ENCODE results near the gene ARHGAP6. TPM values are rescaled to one million over a fixed set of nuclear protein-coding genes. Genes with fewer than 3 reads are reported as not detected.

ARHGAP6 gene
- total and polyA plus RNA-seq, 2 of the 13 experiments (the other 11 are each of a cell fraction or from before 2014, with no cell fraction given): 0.11 TPM; not detected in 1

DNA sequence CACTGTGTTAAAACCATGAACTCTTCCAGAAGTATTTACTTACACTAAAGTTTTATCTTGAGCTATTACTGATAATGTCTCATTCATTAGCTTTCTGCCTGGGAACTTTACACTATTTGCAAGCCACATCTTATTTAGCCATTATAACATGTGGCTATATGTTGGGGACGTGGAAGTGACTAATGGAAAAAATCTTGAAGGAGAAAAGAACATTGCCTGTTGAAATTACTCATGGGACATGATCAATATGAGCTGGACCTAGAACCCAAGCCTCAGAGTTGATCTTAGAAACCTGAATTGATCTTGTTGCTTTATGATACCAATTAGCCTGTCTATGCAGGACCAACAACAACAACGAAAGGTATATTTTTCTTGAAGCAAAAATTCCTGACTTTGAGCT is 22.5 kb upstream of the ARHGAP6 start (continued):
- TF ChIP-seq, protein P1, sequence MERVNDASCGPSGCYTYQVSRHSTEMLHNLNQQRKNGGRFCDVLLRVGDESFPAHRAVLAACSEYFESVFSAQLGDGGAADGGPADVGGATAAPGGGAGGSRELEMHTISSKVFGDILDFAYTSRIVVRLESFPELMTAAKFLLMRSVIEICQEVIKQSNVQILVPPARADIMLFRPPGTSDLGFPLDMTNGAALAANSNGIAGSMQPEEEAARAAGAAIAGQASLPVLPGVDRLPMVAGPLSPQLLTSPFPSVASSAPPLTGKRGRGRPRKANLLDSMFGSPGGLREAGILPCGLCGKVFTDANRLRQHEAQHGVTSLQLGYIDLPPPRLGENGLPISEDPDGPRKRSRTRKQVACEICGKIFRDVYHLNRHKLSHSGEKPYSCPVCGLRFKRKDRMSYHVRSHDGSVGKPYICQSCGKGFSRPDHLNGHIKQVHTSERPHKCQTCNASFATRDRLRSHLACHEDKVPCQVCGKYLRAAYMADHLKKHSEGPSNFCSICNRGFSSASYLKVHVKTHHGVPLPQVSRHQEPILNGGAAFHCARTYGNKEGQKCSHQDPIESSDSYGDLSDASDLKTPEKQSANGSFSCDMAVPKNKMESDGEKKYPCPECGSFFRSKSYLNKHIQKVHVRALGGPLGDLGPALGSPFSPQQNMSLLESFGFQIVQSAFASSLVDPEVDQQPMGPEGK (CRISPR knock-in tag; IDR thresholded peaks at IDR 0.05): no peak
- no peak for TF ChIP-seq NR3C1 (CRISPR knock-in tag; IDR thresholded peaks at IDR 0.05)
- TF ChIP-seq, protein P2, sequence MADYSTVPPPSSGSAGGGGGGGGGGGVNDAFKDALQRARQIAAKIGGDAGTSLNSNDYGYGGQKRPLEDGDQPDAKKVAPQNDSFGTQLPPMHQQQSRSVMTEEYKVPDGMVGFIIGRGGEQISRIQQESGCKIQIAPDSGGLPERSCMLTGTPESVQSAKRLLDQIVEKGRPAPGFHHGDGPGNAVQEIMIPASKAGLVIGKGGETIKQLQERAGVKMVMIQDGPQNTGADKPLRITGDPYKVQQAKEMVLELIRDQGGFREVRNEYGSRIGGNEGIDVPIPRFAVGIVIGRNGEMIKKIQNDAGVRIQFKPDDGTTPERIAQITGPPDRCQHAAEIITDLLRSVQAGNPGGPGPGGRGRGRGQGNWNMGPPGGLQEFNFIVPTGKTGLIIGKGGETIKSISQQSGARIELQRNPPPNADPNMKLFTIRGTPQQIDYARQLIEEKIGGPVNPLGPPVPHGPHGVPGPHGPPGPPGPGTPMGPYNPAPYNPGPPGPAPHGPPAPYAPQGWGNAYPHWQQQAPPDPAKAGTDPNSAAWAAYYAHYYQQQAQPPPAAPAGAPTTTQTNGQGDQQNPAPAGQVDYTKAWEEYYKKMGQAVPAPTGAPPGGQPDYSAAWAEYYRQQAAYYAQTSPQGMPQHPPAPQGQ (CRISPR knock-in tag; IDR thresholded peaks at IDR 0.05; ENCODE audit: borderline replicate concordance): no peak
- TF ChIP-seq ZC3H13 (CRISPR knock-in tag; IDR thresholded peaks at IDR 0.05): no peak
- TF ChIP-seq MAZ (IDR thresholded peaks at IDR 0.05; ENCODE audit: borderline replicate concordance, low read depth, low read length): no peak
- TF ChIP-seq MAZ (CRISPR knock-in tag; IDR thresholded peaks at IDR 0.05; ENCODE audit: low read depth): no peak
- no peak for TF ChIP-seq FOXP1 (IDR thresholded peaks at IDR 0.05)
- TF ChIP-seq FOXP1 (CRISPR knock-in tag; IDR thresholded peaks at IDR 0.05): no peak

DNA sequence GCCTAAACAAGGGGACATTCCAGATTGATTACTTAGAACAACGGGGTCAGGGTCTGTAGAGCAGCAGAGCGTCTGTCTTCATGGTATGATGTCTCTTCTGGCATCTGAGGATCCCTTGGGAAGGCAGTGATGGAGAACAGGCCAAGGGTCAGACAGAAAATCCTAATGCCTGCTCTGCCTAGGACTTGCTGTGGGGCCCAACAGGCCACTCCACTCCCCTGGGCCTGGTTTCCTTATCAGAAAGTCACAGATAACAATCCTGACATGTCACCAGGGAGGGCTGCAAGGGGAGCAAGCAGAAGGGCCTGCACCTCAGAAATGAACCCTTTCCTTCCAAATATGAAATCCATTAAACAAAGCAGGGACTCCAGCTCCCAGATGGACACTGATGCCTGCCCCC is 21.4 kb upstream of the ARHGAP6 start:
- no TSS peak for BruUV-seq (replicated peaks)
- intact Hi-C loops (cut with micrococcal nuclease; ENCODE audit: unreplicated experiment) (no loop called here), in situ Hi-C loops (cut with HindIII; ENCODE audit: extremely low pct_ligation_motif_present, low pct_unique_long_range_greater_than_20kb) (no loop called here)
- Histone ChIP-seq H3K4me2 (ENCODE audit: low read depth, low read length) (no peak overlapping the region), H4K20me1 (ENCODE audit: insufficient read depth, low read length) (no peaks in the 10 kb centered on the region), H3K27ac (ENCODE audit: extremely low read length, insufficient read depth, low read length) (no peak overlapping the region), H3K27me3 (ENCODE audit: control insufficient read depth in 1 of 2, insufficient read depth in 2 of 2, low read length in 2 of 2) (no peaks in the 10 kb centered on the region), H3K4me1 (ENCODE audit: insufficient read depth, low read length) (no peaks in the 10 kb centered on the region), H3K9me3 (ENCODE audit: low read length) (no peaks in the 10 kb centered on the region), H3K79me2 (ENCODE audit: insufficient read depth, low read length) (no peaks in the 10 kb centered on the region), H3K9ac (ENCODE audit: insufficient read depth, low read depth, low read length) (no peak overlapping the region), H3K36me3 (replicated peaks in 1 of 2; ENCODE audit: control insufficient read depth in 1 of 2, insufficient read depth in 2 of 2, low read length in 2 of 2) (no peaks in the 10 kb centered on the region), H2AFZ (ENCODE audit: low read length) (no peak overlapping the region), H3K4me3 (replicated peaks in 1 of 3; ENCODE audit: insufficient read depth in 1 of 3, low read depth in 2 of 3, low read length in 3 of 3) (no peak overlapping the region)
- CTCF ChIA-PET (ENCODE audit: low intra/inter-chr PET ratio, low total read pairs): no interaction called here
- FAIRE-seq (no peak), DNase-seq (ENCODE audit: low spot score) (no peak), ATAC-seq (no peak)
- POLR2A ChIA-PET: no interaction called here
- WGBS (ENCODE audit: low lambda C conversion rate): 0% methylated on average over 2 of the region's 2 CpGs
- no peak for TF ChIP-seq ZNF720 (CRISPR knock-in tag; IDR thresholded peaks at IDR 0.05)
- no peak for TF ChIP-seq ZNF562 (CRISPR knock-in tag; IDR thresholded peaks at IDR 0.05; ENCODE audit: borderline replicate concordance)
- TF ChIP-seq ZBTB7A (CRISPR knock-in tag; IDR thresholded peaks at IDR 0.05): no peak
- TF ChIP-seq, protein P3, sequence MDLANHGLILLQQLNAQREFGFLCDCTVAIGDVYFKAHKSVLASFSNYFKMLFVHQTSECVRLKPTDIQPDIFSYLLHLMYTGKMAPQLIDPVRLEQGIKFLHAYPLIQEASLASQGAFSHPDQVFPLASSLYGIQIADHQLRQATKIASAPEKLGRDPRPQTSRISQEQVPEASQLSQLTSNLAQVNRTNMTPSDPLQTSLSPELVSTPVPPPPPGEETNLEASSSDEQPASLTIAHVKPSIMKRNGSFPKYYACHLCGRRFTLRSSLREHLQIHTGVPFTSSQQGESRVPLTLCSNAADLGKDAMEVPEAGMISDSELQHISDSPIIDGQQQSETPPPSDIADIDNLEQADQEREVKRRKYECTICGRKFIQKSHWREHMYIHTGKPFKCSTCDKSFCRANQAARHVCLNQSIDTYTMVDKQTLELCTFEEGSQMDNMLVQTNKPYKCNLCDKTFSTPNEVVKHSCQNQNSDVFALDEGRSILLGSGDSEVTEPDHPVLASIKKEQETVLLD (CRISPR knock-in tag; IDR thresholded peaks at IDR 0.05; ENCODE audit: low read depth): no peak
- TF ChIP-seq, protein P4, sequence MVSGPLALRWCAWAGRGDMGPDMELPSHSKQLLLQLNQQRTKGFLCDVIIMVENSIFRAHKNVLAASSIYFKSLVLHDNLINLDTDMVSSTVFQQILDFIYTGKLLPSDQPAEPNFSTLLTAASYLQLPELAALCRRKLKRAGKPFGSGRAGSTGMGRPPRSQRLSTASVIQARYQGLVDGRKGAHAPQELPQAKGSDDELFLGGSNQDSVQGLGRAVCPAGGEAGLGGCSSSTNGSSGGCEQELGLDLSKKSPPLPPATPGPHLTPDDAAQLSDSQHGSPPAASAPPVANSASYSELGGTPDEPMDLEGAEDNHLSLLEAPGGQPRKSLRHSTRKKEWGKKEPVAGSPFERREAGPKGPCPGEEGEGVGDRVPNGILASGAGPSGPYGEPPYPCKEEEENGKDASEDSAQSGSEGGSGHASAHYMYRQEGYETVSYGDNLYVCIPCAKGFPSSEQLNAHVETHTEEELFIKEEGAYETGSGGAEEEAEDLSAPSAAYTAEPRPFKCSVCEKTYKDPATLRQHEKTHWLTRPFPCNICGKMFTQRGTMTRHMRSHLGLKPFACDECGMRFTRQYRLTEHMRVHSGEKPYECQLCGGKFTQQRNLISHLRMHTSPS (CRISPR knock-in tag; IDR thresholded peaks at IDR 0.05; ENCODE audit: low read depth): no peak
- no peak for TF ChIP-seq SPEN (CRISPR knock-in tag; IDR thresholded peaks at IDR 0.05; ENCODE audit: low read depth)
- TF ChIP-seq FOXA3 (CRISPR knock-in tag; IDR thresholded peaks at IDR 0.05): no peak
- TF ChIP-seq, protein P5, sequence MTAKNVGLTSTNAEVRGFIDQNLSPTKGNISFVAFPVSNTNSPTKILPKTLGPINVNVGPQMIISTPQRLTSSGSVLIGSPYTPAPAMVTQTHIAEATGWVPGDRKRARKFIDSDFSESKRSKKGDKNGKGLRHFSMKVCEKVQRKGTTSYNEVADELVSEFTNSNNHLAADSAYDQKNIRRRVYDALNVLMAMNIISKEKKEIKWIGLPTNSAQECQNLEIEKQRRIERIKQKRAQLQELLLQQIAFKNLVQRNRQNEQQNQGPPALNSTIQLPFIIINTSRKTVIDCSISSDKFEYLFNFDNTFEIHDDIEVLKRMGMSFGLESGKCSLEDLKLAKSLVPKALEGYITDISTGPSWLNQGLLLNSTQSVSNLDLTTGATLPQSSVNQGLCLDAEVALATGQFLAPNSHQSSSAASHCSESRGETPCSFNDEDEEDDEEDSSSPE (CRISPR knock-in tag; IDR thresholded peaks at IDR 0.05): no peak

Measured in HepG2 (cell line).